ENCODE results near the gene TUBGCP5.

DNA sequence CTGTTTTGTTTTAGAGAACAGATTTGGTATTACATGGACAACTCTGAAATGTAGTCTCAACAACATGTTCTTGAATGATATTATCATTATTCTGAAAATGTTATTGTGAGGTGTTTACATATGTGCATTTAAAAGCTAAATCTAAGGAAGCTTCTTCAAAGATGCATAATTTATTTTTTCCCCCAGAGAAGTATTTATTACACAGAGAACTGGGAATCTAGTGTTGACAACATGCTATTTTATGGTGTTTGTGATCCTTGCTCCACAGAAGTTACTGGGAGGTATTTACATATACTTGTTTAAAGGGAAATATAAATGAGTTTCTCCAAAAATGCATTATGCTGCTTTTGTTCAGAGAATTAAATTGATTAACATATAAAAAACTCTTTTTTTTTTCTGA lies 18.3 kb upstream of the TUBGCP5 start:
- TF ChIP-seq EZH2phosphoT487 (IDR thresholded peaks at IDR 0.05; ENCODE audit: insufficient read depth, low read depth) = no peak
- TF ChIP-seq EZH2 (IDR thresholded peaks at IDR 0.05; ENCODE audit: insufficient read depth, poor library complexity, severe bottlenecking) = no peak
